Chondrocyte (in vitro differentiated cells): Measurements from ENCODE around the gene TMEM123. TPM values are rescaled to one million over a fixed set of nuclear protein-coding genes. Genes with fewer than 3 reads are reported as not detected.

ENCODE experiments used
- DNase-seq: peaks from one replicate; pipeline ENCODE4 v3.0.0; 2021; ENCODE audit warnings: mixed read lengths, low spot score
- H3K27ac Mint-ChIP-seq: one replicate; pipeline ENCODE4 v1.8.0; 2021; ENCODE audit warnings: mild to moderate bottlenecking, moderate library complexity, mixed read lengths; ENCODE audit not compliant: unreplicated experiment
- H3K27me3 Mint-ChIP-seq: 2 replicates; pipeline ENCODE4 v1.8.0; 2021; ENCODE audit warnings: low read depth, mixed read lengths
- H3K36me3 Mint-ChIP-seq: 2 replicates; pipeline ENCODE4 v1.8.0; 2021; ENCODE audit warnings: low read depth, mixed read lengths
- H3K4me1 Mint-ChIP-seq: 2 replicates; pipeline ENCODE4 v1.8.0; 2021; ENCODE audit warnings: low read depth, mild to moderate bottlenecking, mixed read lengths
- H3K4me3 Mint-ChIP-seq: one replicate; pipeline ENCODE4 v1.8.0; 2021; ENCODE audit warnings: mild to moderate bottlenecking, moderate library complexity, mixed read lengths; ENCODE audit not compliant: unreplicated experiment
- H3K9me3 Mint-ChIP-seq: 2 replicates; pipeline ENCODE4 v1.8.0; 2021; ENCODE audit warnings: low read depth, mixed read lengths
- total RNA-seq: library from RNA; stranded (reverse); gene quantifications from 3 replicates; pipeline ENCODE4 v1.2.1, GENCODE V29; 2021
- TF ChIP-seq, protein P1 (sequence below): fragments of 200-600 bp; sonication (generic); IDR thresholded peaks from 2 replicates; pipeline ENCODE4 v1.5.0; 2021; ENCODE audit warnings: antibody characterized with exemption, mild to moderate bottlenecking, moderate library complexity

The TMEM123 gene
- total RNA-seq, 1 donor from 2014 or later, result 105 TPM

DNA sequence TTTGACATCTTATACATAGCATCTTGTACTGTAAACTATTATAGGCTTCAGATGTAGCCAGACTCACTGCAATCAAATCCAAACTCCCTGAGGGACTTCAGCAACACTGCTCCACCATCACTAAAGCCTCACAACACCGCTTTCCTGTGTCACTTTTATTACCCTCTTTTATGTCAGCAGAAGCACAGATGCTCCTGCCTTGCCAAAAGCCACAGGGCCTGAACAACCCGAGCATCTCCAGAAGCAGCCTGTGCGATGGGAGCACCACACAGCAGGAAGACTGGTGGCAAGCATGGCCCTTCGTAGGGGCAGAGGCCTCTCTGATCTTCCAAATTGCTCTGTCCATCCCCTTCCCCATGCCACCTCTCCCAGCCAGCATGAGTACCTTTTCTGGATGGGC, 22.9 kb downstream of the TMEM123 start:
- H3K27me3 Mint-ChIP-seq, result no peaks in the 10 kb centered on the region
- no peak overlapping the region for H3K4me3 Mint-ChIP-seq
- peaks cover 30% of the 10 kb centered on the region for H3K4me1 Mint-ChIP-seq
- no peak for DNase-seq
- H3K9me3 Mint-ChIP-seq, result peaks cover 6% of the 10 kb centered on the region
- H3K36me3 Mint-ChIP-seq, result peaks cover 7% of the 10 kb centered on the region
- H3K27ac Mint-ChIP-seq, result no peak overlapping the region
- TF ChIP-seq, protein P1, sequence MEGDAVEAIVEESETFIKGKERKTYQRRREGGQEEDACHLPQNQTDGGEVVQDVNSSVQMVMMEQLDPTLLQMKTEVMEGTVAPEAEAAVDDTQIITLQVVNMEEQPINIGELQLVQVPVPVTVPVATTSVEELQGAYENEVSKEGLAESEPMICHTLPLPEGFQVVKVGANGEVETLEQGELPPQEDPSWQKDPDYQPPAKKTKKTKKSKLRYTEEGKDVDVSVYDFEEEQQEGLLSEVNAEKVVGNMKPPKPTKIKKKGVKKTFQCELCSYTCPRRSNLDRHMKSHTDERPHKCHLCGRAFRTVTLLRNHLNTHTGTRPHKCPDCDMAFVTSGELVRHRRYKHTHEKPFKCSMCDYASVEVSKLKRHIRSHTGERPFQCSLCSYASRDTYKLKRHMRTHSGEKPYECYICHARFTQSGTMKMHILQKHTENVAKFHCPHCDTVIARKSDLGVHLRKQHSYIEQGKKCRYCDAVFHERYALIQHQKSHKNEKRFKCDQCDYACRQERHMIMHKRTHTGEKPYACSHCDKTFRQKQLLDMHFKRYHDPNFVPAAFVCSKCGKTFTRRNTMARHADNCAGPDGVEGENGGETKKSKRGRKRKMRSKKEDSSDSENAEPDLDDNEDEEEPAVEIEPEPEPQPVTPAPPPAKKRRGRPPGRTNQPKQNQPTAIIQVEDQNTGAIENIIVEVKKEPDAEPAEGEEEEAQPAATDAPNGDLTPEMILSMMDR, result no peak

DNA sequence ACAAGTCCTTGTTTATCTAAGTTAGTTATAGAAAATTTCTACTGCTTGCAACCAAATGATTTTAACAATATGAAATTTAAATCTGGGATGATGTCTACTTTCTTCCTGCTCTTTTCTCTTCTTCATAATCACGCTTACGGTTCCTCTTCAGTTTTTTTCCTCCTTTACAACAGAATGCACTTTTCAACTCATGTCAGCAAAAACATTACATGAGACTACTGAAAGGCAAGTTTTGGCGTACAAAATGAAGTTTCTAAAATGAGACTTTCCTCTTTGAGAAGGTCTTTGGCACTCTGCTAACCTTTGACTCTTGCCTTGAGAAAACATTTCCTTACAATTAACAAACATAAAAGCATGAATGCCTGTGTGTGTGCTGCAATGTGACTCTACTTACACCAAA, 23.3 kb downstream of the TMEM123 start:
- TF ChIP-seq, protein P1, result no peak
- Mint-ChIP-seq H3K27me3 (no peaks in the 10 kb centered on the region), H3K9me3 (peaks cover 6% of the 10 kb centered on the region), H3K4me3 (no peak overlapping the region), H3K27ac (no peak overlapping the region), H3K36me3 (peaks cover 7% of the 10 kb centered on the region), H3K4me1 (peaks cover 30% of the 10 kb centered on the region)
- DNase-seq, result no peak

DNA sequence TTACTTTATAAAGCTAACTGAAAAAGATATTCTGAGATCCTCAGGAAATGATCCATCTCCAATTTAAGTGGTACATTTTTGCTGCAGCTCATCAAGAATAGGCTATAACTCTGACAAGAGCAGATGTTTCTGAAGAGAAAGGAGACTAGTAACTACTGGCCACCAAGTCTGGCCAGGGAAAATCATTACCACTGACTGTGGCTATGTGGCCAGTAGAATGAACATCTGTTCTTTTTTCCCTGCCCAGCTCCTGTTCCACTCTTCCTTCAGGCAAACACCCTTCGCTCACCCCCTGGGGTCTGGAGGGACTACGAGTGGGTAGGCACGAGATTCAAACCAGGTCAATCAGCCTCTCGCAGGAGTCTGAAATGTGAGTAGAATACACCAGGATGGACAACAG, 23.9 kb downstream of the TMEM123 start:
- Mint-ChIP-seq H3K36me3 (peaks cover 7% of the 10 kb centered on the region), H3K27ac (no peak overlapping the region), H3K4me3 (no peak overlapping the region), H3K9me3 (peaks cover 6% of the 10 kb centered on the region), H3K27me3 (no peaks in the 10 kb centered on the region), H3K4me1 (peaks cover 30% of the 10 kb centered on the region)
- no peak for DNase-seq
- TF ChIP-seq, protein P1, result no peak

DNA sequence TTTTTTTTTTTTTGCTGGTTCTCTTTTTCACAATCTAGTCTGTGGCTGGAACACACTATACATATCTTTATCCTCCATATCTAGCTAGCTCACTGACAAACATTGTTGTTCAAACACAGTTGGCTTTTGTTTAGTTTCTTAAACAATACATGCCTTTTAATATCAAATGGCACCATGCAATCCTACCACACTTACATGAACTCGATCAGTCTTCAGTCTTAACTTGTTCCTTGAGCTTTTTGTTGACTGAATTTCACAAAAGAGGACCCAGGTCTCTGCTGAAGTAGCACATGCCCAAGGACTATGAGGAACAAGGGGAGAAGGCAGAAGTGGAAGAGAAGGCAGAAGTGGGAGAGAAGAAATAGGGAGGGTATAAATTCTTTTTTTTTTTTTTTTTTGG, 25.5 kb downstream of the TMEM123 start:
- H3K9me3 Mint-ChIP-seq, result peaks cover 2% of the 10 kb centered on the region
- no peak for DNase-seq
- peaks cover 4% of the 10 kb centered on the region for H3K36me3 Mint-ChIP-seq
- H3K27ac Mint-ChIP-seq, result peak overlapping the region; percentile 77
- TF ChIP-seq, protein P1, result no peak
- H3K4me3 Mint-ChIP-seq, result no peak overlapping the region
- peaks cover 30% of the 10 kb centered on the region for H3K4me1 Mint-ChIP-seq
- H3K27me3 Mint-ChIP-seq, result no peaks in the 10 kb centered on the region

DNA sequence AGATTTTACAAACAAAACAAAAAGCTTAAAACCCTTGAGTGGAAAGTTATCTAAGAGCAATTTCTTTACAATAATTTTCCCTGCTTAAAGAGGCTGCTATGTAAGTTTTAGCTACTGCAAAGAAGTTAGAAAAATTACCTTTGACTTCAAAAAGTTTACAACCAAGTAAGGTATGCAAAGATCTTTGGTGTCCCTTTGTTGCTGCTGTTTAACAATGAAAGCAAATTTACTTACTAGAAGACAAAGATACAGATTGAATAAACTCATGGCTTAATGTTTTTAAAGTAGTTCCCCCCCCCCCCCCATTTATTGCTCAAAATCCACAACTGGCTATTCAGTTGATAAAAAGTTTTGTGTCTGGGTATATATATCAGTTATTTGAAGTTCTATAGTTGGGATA, 26.0 kb downstream of the TMEM123 start:
- TF ChIP-seq, protein P1, result no peak
- peaks cover 2% of the 10 kb centered on the region for H3K36me3 Mint-ChIP-seq
- H3K4me1 Mint-ChIP-seq, result peaks cover 30% of the 10 kb centered on the region
- H3K27me3 Mint-ChIP-seq, result no peaks in the 10 kb centered on the region
- DNase-seq, result no peak
- H3K9me3 Mint-ChIP-seq, result no peaks in the 10 kb centered on the region
- no peak overlapping the region for H3K4me3 Mint-ChIP-seq
- no peak overlapping the region for H3K27ac Mint-ChIP-seq
